ENCODE measurements around the gene UNCX.

- TF ChIP-seq CTCF (conservative IDR thresholded peaks at IDR 0.05; ENCODE audit: low read length): peak; percentile 32
- TF ChIP-seq EZH2phosphoT487 (IDR thresholded peaks at IDR 0.05; ENCODE audit: borderline replicate concordance): no peak
These were observed 40.4 kb upstream of the UNCX start for GRCh38 chr7:1192171-1192676.
